Choroid plexus epithelial cell (primary cell): ENCODE measurements around the gene VPS39.

Experiments used
- DNase-seq: peaks from one replicate; pipeline ENCODE4 v3.0.0-alpha.2; 2010; ENCODE audit warnings: low read depth
- H3K4me3 ChIP-seq: 2 replicates; pipeline ENCODE4 v1.5.1; 2011; ENCODE audit warnings: low read depth, mild to moderate bottlenecking, control low read depth, low read length, moderate library complexity
- TF ChIP-seq, protein P1 (sequence below): conservative IDR thresholded peaks from 2 replicates; pipeline ENCODE4 v1.5.1; 2011; ENCODE audit warnings: low read depth, mild to moderate bottlenecking, control low read depth, inconsistent platforms, low read length, moderate library complexity

The VPS39 gene

GRCh38 chr15:42171122-42171521 is 37.0 kb downstream of the VPS39 start:
- no peak for DNase-seq
- no peak overlapping the region for H3K4me3 ChIP-seq
- TF ChIP-seq, protein P1, sequence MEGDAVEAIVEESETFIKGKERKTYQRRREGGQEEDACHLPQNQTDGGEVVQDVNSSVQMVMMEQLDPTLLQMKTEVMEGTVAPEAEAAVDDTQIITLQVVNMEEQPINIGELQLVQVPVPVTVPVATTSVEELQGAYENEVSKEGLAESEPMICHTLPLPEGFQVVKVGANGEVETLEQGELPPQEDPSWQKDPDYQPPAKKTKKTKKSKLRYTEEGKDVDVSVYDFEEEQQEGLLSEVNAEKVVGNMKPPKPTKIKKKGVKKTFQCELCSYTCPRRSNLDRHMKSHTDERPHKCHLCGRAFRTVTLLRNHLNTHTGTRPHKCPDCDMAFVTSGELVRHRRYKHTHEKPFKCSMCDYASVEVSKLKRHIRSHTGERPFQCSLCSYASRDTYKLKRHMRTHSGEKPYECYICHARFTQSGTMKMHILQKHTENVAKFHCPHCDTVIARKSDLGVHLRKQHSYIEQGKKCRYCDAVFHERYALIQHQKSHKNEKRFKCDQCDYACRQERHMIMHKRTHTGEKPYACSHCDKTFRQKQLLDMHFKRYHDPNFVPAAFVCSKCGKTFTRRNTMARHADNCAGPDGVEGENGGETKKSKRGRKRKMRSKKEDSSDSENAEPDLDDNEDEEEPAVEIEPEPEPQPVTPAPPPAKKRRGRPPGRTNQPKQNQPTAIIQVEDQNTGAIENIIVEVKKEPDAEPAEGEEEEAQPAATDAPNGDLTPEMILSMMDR: no peak

DNA sequence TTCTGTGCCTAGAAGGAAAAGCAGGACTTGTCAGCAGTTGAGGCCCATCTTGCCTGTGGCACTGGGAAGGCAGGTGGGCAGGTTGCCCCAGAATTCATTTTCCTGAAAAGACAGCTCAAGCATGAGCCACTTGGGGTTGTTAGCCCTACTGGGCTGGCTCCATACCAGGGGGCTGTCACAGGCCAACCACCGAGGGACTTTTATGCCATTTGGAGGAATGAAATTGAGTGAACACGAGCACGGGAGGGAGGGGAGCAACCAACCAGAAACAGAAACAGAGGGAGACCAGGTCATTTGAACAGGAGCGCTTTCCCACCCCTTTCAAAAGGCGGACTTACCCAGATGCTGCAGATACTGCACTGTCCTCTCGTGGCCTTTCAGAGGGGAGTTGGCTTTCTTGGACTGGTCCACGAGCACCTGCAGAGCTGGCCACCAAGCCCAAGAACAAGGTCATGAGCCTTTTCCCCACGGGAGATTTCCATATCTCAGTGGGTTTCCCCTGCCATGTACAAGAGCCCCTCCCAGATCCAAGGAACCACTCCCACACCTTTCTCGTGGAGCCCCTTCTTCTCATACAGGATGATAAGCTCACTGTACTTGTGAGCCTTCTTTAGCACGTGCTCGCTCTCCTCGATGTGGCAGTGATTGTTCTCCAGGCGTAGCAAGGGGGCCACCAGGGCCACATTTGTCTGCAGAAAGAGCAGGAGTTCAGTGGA is 41.7 kb downstream of the VPS39 start:
- TF ChIP-seq, protein P1: no peak
- no peak overlapping the region for H3K4me3 ChIP-seq
- DNase-seq: no peak

DNA sequence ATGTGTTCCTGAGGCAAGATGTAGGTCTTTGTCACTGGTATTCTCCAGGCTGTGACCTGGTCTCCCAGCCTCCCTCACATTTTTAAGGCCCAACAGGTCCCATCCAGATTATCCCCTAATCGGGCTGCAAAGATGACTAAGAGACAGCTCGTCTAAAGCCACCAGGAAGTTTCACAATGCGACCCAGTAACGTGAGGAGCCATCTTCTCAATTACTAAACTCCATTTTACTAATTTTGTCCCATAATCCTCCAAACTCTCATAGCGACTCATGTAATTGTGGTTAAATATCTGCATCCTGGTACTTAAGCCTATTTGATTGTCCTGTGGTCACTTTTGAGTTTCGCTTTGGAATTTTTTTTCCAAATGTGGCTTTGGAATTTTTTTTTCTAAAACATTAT is 43.0 kb downstream of the VPS39 start:
- H3K4me3 ChIP-seq: no peak overlapping the region
- no peak for DNase-seq
- TF ChIP-seq, protein P1: no peak

- no peak overlapping the region for H3K4me3 ChIP-seq
- no peak for DNase-seq
- TF ChIP-seq, protein P1: no peak
Observed at GRCh38 chr15:42163947-42164550, 44.1 kb downstream of the VPS39 start.

GRCh38 chr15:42163291-42163690 is 44.8 kb downstream of the VPS39 start:
- no peak overlapping the region for H3K4me3 ChIP-seq
- TF ChIP-seq, protein P1: no peak
- DNase-seq: no peak

DNA sequence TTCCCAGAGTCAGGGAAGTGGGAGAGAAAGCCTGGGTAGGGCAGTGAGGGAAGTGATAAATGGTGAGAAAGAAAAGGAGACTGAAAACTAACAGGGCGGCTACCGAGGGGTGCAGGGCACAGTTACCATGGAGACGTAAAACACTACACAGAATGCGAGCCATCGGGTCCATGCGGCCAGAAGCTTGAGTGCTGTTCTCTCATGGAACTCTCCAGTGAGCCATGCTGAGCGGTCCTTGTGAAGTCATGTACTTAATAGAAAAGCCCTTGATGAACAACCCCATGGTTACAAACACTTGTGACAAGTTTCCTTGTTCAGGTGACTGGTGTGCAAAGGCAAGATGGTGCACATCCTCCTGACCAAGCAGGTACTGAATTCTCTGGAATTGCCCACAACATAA is 48.0 kb downstream of the VPS39 start:
- no peak for DNase-seq
- no peak overlapping the region for H3K4me3 ChIP-seq
- TF ChIP-seq, protein P1: no peak
